ENCODE measurements around the gene IDS. TPM values are rescaled to one million over a fixed set of nuclear protein-coding genes. Genes with fewer than 3 reads are reported as not detected.

IDS gene
- polyA plus RNA-seq, 1 of the 3 experiments (the other 2 are of a cell fraction) = 78.4 TPM

- no peak overlapping the region for H3K9ac ChIP-seq
- POLR2A ChIA-PET = no interaction called here
- no peak overlapping the region for H2AFZ ChIP-seq (ENCODE audit: low read depth)
- no peaks in the 10 kb centered on the region for H3K9me2 ChIP-seq
- no peaks in the 10 kb centered on the region for H3K79me2 ChIP-seq (ENCODE audit: insufficient read depth)
- CTCF ChIA-PET = no interaction called here
- H3K4me2 ChIP-seq = no peak overlapping the region
- no peak for DNase-seq
- H4K20me1 ChIP-seq (ENCODE audit: insufficient read depth) = no peaks in the 10 kb centered on the region
- H3K27ac ChIP-seq (ENCODE audit: low read depth in 2 of 2, low read length in 1 of 2) = no peak overlapping the region
- no peaks in the 10 kb centered on the region for H3K27me3 ChIP-seq (ENCODE audit: insufficient read depth)
- TF ChIP-seq GATA2 (CRISPR knock-in tag; IDR thresholded peaks at IDR 0.05) (no peak), RFX5 (IDR thresholded peaks at IDR 0.05; ENCODE audit: low read length) (no peak), RXRA (IDR thresholded peaks at IDR 0.05; ENCODE audit: borderline replicate concordance, low read depth) (no peak), TEAD4 (IDR thresholded peaks at IDR 0.05; ENCODE audit: borderline replicate concordance, insufficient read depth) (no peak), POLR2AphosphoS5 (IDR thresholded peaks at IDR 0.05; ENCODE audit: low read depth, low read length) (no peak)
- 5% methylated on average over 4 of the region's 4 CpGs for WGBS (ENCODE audit: low lambda C conversion rate)
- H3K36me3 ChIP-seq (replicated peaks in 1 of 2; ENCODE audit: control insufficient read depth in 1 of 2, insufficient read depth in 2 of 2, low read length in 1 of 2) = no peaks in the 10 kb centered on the region
- H3K4me1 ChIP-seq (ENCODE audit: control insufficient read depth in 1 of 2, insufficient read depth in 2 of 2, low read depth in 1 of 2, low read length in 1 of 2) = no peaks in the 10 kb centered on the region
- no peaks in the 10 kb centered on the region for H3K9me3 ChIP-seq
- no peaks in the 10 kb centered on the region for H3F3A ChIP-seq (replicated peaks; ENCODE audit: insufficient read depth)
- H3K4me3 ChIP-seq (ENCODE audit: low read depth in 2 of 2, low read length in 1 of 2) = no peak overlapping the region
Measured at GRCh38 chrX:149433451-149433850, 71.7 kb downstream of the IDS start.

DNA sequence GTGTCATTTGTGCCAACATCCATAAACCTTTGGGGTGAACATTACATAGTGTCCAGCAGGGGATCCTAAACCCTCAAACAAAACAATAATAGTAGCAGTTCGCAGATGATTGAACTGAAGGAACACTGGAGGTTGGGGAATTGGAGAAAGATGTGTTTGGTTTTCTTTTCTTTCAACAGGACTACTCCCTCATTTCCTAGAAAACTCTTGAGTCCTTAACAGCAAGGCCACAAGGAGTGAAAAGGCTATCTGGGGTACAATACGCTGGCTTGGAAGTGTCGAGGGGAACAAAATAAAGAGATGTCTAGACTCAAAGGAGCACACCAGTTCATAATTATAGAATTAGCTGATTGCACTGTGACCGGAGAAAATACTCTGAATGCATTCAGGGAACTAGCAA is 72.1 kb downstream of the IDS start:
- ChIA-PET POLR2A (no interaction called here), CTCF (no interaction called here)
- Histone ChIP-seq H3F3A (replicated peaks; ENCODE audit: insufficient read depth) (no peaks in the 10 kb centered on the region), H3K4me1 (ENCODE audit: control insufficient read depth in 1 of 2, insufficient read depth in 2 of 2, low read depth in 1 of 2, low read length in 1 of 2) (no peaks in the 10 kb centered on the region), H3K9ac (no peak overlapping the region), H3K9me3 (no peaks in the 10 kb centered on the region), H3K36me3 (replicated peaks in 1 of 2; ENCODE audit: control insufficient read depth in 1 of 2, insufficient read depth in 2 of 2, low read length in 1 of 2) (no peaks in the 10 kb centered on the region), H3K4me3 (ENCODE audit: low read depth in 2 of 2, low read length in 1 of 2) (no peak overlapping the region), H2AFZ (ENCODE audit: low read depth) (no peak overlapping the region), H3K4me2 (no peak overlapping the region), H3K9me2 (no peaks in the 10 kb centered on the region), H3K27me3 (ENCODE audit: insufficient read depth) (no peaks in the 10 kb centered on the region), H3K27ac (ENCODE audit: low read depth in 2 of 2, low read length in 1 of 2) (no peak overlapping the region), H4K20me1 (ENCODE audit: insufficient read depth) (no peaks in the 10 kb centered on the region), H3K79me2 (ENCODE audit: insufficient read depth) (no peaks in the 10 kb centered on the region)
- TF ChIP-seq YY1 (IDR thresholded peaks at IDR 0.05; ENCODE audit: low read depth) (no peak), SIN3A (IDR thresholded peaks at IDR 0.05; ENCODE audit: borderline replicate concordance, low read depth, low read length) (no peak), RFX5 (IDR thresholded peaks at IDR 0.05; ENCODE audit: low read length) (no peak), ELF1 (IDR thresholded peaks at IDR 0.05) (no peak), POLR2AphosphoS5 (IDR thresholded peaks at IDR 0.05; ENCODE audit: low read depth, low read length) (no peak), FOXJ3 (CRISPR knock-in tag; IDR thresholded peaks at IDR 0.05) (no peak), NRF1 (IDR thresholded peaks at IDR 0.05; ENCODE audit: low read depth, low read length) (no peak), NFIC (IDR thresholded peaks at IDR 0.05; ENCODE audit: borderline replicate concordance) (no peak), EP300 (IDR thresholded peaks at IDR 0.05; ENCODE audit: borderline replicate concordance in 1 of 2, low read depth in 1 of 2, low read length in 1 of 2) (no peak)
- TF ChIP-seq, protein P1, sequence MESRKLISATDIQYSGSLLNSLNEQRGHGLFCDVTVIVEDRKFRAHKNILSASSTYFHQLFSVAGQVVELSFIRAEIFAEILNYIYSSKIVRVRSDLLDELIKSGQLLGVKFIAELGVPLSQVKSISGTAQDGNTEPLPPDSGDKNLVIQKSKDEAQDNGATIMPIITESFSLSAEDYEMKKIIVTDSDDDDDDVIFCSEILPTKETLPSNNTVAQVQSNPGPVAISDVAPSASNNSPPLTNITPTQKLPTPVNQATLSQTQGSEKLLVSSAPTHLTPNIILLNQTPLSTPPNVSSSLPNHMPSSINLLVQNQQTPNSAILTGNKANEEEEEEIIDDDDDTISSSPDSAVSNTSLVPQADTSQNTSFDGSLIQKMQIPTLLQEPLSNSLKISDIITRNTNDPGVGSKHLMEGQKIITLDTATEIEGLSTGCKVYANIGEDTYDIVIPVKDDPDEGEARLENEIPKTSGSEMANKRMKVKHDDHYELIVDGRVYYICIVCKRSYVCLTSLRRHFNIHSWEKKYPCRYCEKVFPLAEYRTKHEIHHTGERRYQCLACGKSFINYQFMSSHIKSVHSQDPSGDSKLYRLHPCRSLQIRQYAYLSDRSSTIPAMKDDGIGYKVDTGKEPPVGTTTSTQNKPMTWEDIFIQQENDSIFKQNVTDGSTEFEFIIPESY (IDR thresholded peaks at IDR 0.05; ENCODE audit: borderline replicate concordance, low read depth) = no peak
- TF ChIP-seq, protein P2, sequence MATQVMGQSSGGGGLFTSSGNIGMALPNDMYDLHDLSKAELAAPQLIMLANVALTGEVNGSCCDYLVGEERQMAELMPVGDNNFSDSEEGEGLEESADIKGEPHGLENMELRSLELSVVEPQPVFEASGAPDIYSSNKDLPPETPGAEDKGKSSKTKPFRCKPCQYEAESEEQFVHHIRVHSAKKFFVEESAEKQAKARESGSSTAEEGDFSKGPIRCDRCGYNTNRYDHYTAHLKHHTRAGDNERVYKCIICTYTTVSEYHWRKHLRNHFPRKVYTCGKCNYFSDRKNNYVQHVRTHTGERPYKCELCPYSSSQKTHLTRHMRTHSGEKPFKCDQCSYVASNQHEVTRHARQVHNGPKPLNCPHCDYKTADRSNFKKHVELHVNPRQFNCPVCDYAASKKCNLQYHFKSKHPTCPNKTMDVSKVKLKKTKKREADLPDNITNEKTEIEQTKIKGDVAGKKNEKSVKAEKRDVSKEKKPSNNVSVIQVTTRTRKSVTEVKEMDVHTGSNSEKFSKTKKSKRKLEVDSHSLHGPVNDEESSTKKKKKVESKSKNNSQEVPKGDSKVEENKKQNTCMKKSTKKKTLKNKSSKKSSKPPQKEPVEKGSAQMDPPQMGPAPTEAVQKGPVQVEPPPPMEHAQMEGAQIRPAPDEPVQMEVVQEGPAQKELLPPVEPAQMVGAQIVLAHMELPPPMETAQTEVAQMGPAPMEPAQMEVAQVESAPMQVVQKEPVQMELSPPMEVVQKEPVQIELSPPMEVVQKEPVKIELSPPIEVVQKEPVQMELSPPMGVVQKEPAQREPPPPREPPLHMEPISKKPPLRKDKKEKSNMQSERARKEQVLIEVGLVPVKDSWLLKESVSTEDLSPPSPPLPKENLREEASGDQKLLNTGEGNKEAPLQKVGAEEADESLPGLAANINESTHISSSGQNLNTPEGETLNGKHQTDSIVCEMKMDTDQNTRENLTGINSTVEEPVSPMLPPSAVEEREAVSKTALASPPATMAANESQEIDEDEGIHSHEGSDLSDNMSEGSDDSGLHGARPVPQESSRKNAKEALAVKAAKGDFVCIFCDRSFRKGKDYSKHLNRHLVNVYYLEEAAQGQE (IDR thresholded peaks at IDR 0.05; ENCODE audit: low read depth, low read length) = no peak
- TF ChIP-seq, protein P3, sequence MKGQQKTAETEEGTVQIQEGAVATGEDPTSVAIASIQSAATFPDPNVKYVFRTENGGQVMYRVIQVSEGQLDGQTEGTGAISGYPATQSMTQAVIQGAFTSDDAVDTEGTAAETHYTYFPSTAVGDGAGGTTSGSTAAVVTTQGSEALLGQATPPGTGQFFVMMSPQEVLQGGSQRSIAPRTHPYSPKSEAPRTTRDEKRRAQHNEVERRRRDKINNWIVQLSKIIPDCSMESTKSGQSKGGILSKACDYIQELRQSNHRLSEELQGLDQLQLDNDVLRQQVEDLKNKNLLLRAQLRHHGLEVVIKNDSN (IDR thresholded peaks at IDR 0.05; ENCODE audit: borderline replicate concordance, low read depth) = no peak
- 17% methylated on average over 4 of the region's 4 CpGs for WGBS (ENCODE audit: low lambda C conversion rate)
- no peak for DNase-seq

Data from SK-N-SH (cell line).